Left lung (tissue), 10 donors: ENCODE data around the gene PDE8A. TPM values are rescaled to one million over a fixed set of nuclear protein-coding genes. Genes with fewer than 3 reads are reported as not detected.

Experiments
- ATAC-seq: fragments of 200-7000 bp; cut with Tn5 transposase; one replicate; pipeline ENCODE4 v1.9.1; 2020; ENCODE audit warnings: moderate library complexity
- DNase-seq, 4 donors: peaks; one replicate each; pipeline ENCODE4 v3.0.0-alpha.2; 2013 to 2020
- H3K27ac ChIP-seq, 2 donors: fragments of 200-600 bp; sonication (generic) in 1 of 2; one replicate each; pipeline versions ENCODE4 v1.5.0 to v1.8.0; 2020 to 2021
- H3K27me3 ChIP-seq, 2 donors: fragments of 200-600 bp; sonication (generic) in 1 of 2; one replicate each; pipeline versions ENCODE4 v1.5.0 to v1.8.0; 2020 to 2021
- H3K36me3 ChIP-seq, 2 donors: fragments of 200-600 bp; sonication (generic) in 1 of 2; one replicate each; pipeline versions ENCODE4 v1.5.0 to v1.8.0; 2020 to 2021
- H3K4me1 ChIP-seq, 2 donors: fragments of 200-600 bp; one replicate each; pipeline ENCODE4 v1.8.0; 2021
- H3K4me3 ChIP-seq, 2 donors: fragments of 200-600 bp; sonication (generic) in 1 of 2; one replicate each; pipeline versions ENCODE4 v1.5.0 to v1.8.0; 2020 to 2021; ENCODE audit warnings: mild to moderate bottlenecking in 1 of 2
- H3K9me3 ChIP-seq, 2 donors: fragments of 200-600 bp; sonication (generic) in 1 of 2; one replicate each; pipeline versions ENCODE4 v1.5.0 to v1.8.0; 2020 to 2021
- intact Hi-C, 2 donors: fragments of 100-400 bp; cut with DNase I; formaldehyde crosslinking; loops; one replicate each; pipeline versions ENCODE4 v1.11.2 to v1.14.2; 2022
- polyA plus RNA-seq, 6 donors: library from polyadenylated mRNA; unstranded; fragments of 120-200 nt; gene quantifications; one replicate each; pipeline ENCODE4 v1.2.1, GENCODE V29; 2013; ENCODE audit not compliant: insufficient read length in 6 of 6
- total RNA-seq, 2 donors: library from RNA; stranded (reverse); fragmentation: NEBNext Ultra II Directional; extraction: Animal tissue kit (Norgen Biotek cat#: 25700); gene quantifications; one replicate each; pipeline ENCODE4 v1.2.1, GENCODE V29; 2021
- TF ChIP-seq, protein P1 (sequence below), 2 donors: fragments of 200-600 bp; sonication (generic) in 1 of 2; IDR thresholded peaks; one replicate each; pipeline versions ENCODE4 v1.5.0 to v1.8.0; 2021; ENCODE audit warnings: antibody characterized with exemption in 2 of 2
- donor health status: DM: no; HTN: yes; CAD: no.
- donor health status: DM: no; HTN: no; CAD: no.

PDE8A gene
- total and polyA plus RNA-seq, 8 donors: 30.4 to 64.0 (median 48.4) TPM

DNA sequence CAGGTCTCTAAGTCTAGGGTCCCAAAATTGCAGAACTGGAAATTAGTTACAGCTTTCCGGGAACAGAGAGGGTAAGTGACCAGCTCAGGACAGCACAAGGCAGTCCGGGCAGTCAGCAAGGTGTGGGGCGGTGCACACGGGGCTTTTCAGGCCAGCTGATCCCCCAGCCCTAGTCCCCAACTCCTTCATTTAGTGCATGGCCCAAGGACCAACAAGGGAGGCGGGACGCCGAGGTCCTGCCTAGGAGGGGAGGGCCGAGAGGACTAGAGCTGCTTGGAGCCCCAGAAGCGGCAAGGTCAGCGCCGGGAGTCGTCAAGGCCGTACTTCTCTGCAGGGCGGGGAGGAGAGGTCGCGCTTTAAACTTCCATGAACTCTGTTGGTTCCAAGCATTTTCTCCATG, 2.0 kb upstream of the PDE8A start:
- ATAC-seq (no peak), DNase-seq (peak in 2 of 4 donors; percentile 41 to 76)
- Histone ChIP-seq H3K27ac (no peak overlapping the region), H3K36me3 (no peaks in the 10 kb centered on the region), H3K9me3 (no peaks in the 10 kb centered on the region), H3K4me1 (peaks cover 4 to 36% of the 10 kb centered on the region in 2 donors), H3K27me3 (peaks cover 0 to 10% of the 10 kb centered on the region in 2 donors), H3K4me3 (peak overlapping the region in 1 of 2 donors; percentile 92)
- intact Hi-C loops: no loop called here
- TF ChIP-seq, protein P1, sequence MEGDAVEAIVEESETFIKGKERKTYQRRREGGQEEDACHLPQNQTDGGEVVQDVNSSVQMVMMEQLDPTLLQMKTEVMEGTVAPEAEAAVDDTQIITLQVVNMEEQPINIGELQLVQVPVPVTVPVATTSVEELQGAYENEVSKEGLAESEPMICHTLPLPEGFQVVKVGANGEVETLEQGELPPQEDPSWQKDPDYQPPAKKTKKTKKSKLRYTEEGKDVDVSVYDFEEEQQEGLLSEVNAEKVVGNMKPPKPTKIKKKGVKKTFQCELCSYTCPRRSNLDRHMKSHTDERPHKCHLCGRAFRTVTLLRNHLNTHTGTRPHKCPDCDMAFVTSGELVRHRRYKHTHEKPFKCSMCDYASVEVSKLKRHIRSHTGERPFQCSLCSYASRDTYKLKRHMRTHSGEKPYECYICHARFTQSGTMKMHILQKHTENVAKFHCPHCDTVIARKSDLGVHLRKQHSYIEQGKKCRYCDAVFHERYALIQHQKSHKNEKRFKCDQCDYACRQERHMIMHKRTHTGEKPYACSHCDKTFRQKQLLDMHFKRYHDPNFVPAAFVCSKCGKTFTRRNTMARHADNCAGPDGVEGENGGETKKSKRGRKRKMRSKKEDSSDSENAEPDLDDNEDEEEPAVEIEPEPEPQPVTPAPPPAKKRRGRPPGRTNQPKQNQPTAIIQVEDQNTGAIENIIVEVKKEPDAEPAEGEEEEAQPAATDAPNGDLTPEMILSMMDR (IDR thresholded peaks at IDR 0.05): no peak

DNA sequence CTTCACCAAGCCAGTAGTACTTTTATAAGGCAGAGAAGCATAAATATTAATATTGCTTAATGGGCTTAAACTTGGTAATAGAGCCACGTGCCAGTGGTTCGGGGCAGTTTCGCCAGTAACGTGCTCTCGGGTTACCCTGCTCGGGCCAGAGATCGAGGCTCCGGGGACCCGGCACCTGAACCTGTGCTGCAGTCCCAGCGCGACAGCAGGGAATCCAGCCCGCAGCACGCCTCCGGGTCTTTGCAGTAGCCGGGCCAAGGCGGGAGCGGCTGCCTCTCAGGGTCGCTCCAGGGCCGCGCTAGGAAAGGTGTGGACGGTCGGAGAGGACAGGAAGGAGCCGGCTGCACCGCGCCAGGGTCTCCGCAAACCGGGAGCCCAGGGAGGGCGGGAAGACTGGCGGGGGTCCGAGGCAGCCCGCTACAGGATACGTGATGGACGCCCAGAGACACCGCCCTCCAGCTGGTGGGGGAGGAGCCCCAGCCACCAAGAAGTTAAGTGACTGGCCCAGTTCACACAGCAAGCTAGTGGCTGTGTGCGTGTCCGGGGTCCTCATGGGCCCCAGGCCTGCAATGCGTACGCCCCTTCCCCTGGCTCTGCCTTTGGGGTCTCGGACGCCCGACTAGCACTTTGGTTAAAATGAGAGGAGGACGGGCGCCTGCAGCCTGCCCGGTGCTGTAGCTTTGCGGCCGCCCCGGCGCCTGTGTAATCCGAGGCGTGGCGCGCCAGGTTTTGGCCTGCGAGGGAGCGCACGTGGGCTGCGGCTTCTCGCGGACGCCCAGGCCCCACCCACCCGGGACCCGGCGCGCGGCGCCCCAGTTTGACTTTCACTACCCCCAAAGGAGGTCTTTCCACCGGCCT, 1.2 kb upstream of the PDE8A start:
- peaks cover 0 to 10% of the 10 kb centered on the region in 2 donors for H3K27me3 ChIP-seq
- no peaks in the 10 kb centered on the region for H3K9me3 ChIP-seq
- DNase-seq: peak; percentile 85 to 94 (median 86)
- peak overlapping the region; percentile 83 to 92 for H3K4me3 ChIP-seq
- H3K4me1 ChIP-seq: peaks cover 4 to 42% of the 10 kb centered on the region in 2 donors
- H3K27ac ChIP-seq: peak overlapping the region; percentile 92 to 95
- TF ChIP-seq, protein P1 (IDR thresholded peaks at IDR 0.05): no peak
- ATAC-seq: peak; percentile 78
- no peaks in the 10 kb centered on the region for H3K36me3 ChIP-seq
- intact Hi-C loops: no loop called here

DNA sequence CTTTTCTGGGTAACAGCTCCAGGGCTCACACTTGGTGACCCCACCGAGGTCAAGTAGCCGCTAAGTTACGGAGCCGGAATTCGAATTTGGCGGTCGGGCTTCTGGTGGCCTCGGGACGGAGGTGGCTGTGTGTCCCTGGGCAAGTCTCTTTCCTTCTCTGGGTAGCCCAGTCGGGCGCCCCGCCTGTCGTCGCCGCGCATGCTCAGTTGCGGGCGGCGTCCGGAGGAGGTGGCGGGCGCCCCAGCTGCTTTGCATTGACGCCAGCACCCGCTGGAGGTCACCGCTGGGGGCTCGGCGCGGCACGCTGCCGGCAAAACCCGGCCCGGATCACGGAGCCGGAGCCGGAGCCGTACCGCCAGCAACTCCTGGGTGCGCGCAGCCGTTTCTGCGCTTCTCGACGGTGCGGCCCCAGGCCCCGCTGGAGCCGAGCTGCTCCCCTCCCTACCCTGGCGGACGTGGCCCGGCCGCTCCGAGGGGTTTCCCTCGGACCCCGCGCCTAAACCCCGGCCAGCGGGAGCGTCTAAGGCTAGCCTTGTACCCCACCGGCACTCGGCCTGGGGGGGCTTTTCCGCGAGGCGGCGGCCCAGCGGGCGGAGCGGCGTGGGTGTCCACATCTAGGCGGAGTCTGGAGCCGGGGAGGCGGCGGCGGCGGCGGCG, 474 bp upstream of the PDE8A start:
- Histone ChIP-seq H3K36me3 (no peaks in the 10 kb centered on the region), H3K4me3 (peak overlapping the region; percentile 83 to 92)

DNA sequence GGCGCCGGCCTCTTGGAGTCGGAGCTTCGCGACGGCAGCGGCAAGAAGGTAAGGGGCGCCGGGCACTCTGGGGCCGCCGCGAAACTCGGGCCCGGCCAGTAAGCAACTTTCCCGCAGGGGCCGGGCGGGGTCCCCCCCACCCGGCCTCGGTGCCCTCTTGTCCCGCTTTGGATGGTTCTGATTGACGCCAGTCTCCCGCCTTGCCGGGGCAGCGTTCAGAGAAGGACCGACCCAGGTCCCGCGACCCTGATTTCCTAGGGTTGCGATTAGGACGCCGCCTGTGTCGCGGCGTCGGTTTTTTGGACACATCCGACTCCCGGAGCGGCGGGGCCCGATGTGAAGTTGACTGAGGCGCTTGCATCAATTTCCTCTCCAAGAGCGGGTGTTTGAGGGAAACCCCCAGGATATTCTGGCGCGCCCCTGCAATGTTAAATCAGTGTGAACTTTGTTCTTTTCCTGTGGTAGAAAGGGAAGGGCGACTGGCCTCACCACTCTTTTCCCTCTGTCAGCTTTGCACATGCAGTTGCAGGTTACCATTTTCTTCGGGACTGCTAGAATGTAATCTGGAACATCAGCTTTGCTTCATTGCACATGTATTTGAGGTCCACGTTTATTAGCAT, 755 bp downstream of the PDE8A start:
- peak overlapping the region; percentile 83 to 92 for H3K4me3 ChIP-seq
- intact Hi-C loops: no loop called here
- H3K27ac ChIP-seq: peak overlapping the region; percentile 92 to 95
- no peaks in the 10 kb centered on the region for H3K36me3 ChIP-seq
- peaks cover 0 to 10% of the 10 kb centered on the region in 2 donors for H3K27me3 ChIP-seq
- H3K9me3 ChIP-seq: no peaks in the 10 kb centered on the region
- TF ChIP-seq, protein P1 (IDR thresholded peaks at IDR 0.05): no peak
- ATAC-seq (no peak), DNase-seq (peak; percentile 34 to 87 (median 42))
- H3K4me1 ChIP-seq: peaks cover 4 to 51% of the 10 kb centered on the region in 2 donors

More for the DNA sequence above, 474 bp upstream of the PDE8A start:
- peaks cover 4 to 50% of the 10 kb centered on the region in 2 donors for H3K4me1 ChIP-seq
- TF ChIP-seq, protein P1 (IDR thresholded peaks at IDR 0.05): peak in 1 of 2 donors; percentile 65
- H3K9me3 ChIP-seq: no peaks in the 10 kb centered on the region
- intact Hi-C loops: no loop called here
- peak overlapping the region; percentile 92 to 95 for H3K27ac ChIP-seq
- DNase-seq (peak; percentile 94 to 100 (median 96)), ATAC-seq (peak; percentile 87)
- peaks cover 0 to 10% of the 10 kb centered on the region in 2 donors for H3K27me3 ChIP-seq
